Heart right ventricle (tissue), 16 donors: ENCODE measurements around the gene TBL1XR1. TPM values are rescaled to one million over a fixed set of nuclear protein-coding genes. Genes with fewer than 3 reads are reported as not detected.

ENCODE experiments used
- ATAC-seq, 8 donors: fragments of 200-7000 bp; cut with Tn5 transposase; one replicate each; pipeline ENCODE4 v1.9.1; 2020; ENCODE audit warnings: mild to moderate bottlenecking in 8 of 8, moderate library complexity in 8 of 8, moderate number of reproducible peaks in 1 of 8
- DNase-seq, 2 donors: peaks; one replicate each; pipeline ENCODE4 v3.0.0-alpha.2; 2020
- H3K27ac ChIP-seq, 10 donors: fragments of 200-600 bp; sonication (generic) in 2 of 10; one replicate each; pipeline versions ENCODE4 v1.5.0 to v1.8.0; 2020 to 2022; ENCODE audit warnings: mild to moderate bottlenecking in 3 of 10
- H3K27me3 ChIP-seq, 7 donors: fragments of 200-600 bp; one replicate each; pipeline ENCODE4 v1.8.0; 2021 to 2022; ENCODE audit warnings: mild to moderate bottlenecking in 2 of 7
- H3K36me3 ChIP-seq, 9 donors: fragments of 200-600 bp; sonication (generic) in 1 of 9; one replicate each; pipeline versions ENCODE4 v1.5.0 to v1.8.0; 2020 to 2022; ENCODE audit warnings: mild to moderate bottlenecking in 2 of 9
- H3K4me1 ChIP-seq, 9 donors: fragments of 200-600 bp; sonication (generic) in 1 of 9; one replicate each; pipeline versions ENCODE4 v1.5.0 to v1.8.0; 2020 to 2022; ENCODE audit warnings: mild to moderate bottlenecking in 4 of 9
- H3K4me3 ChIP-seq, 10 donors: fragments of 200-600 bp; sonication (generic) in 2 of 10; one replicate each; pipeline versions ENCODE4 v1.5.0 to v1.8.0; 2020 to 2022; ENCODE audit warnings: mild to moderate bottlenecking in 7 of 10, moderate library complexity in 2 of 10
- H3K9me3 ChIP-seq, 11 donors: fragments of 200-600 bp in 10 of 11; sonication (generic) in 2 of 11; one replicate each; pipeline versions ENCODE4 v1.5.0 to v1.8.0; 2013 to 2022; ENCODE audit warnings: mild to moderate bottlenecking in 2 of 11, control low read depth in 1 of 11, moderate library complexity in 1 of 11
- CTCF ChIP-seq, 9 donors: fragments of 200-600 bp; sonication (generic) in 2 of 9; IDR thresholded peaks; one replicate each; pipeline versions ENCODE4 v1.5.0 to v1.8.0; 2021 to 2022; ENCODE audit warnings: antibody characterized with exemption in 9 of 9, mild to moderate bottlenecking in 5 of 9, moderate library complexity in 1 of 9
- WGBS, 2 donors: extraction: QIAGEN DNeasy Blood & Tissue Kit; methylation state at CpG; one replicate each; pipeline ENCODE4 v1.1.7; 2013; ENCODE audit warnings: inconsistent platforms in 1 of 2; 5-methylcytosine and 5-hydroxymethylcytosine counted together
- intact Hi-C, 10 donors: fragments of 100-400 bp; cut with DNase I; formaldehyde crosslinking; loops; one replicate each; pipeline versions ENCODE4 v1.11.1 to v1.14.2; 2022
- polyA plus RNA-seq, 2 donors: library from polyadenylated mRNA; stranded (reverse); fragments of 200-250 nt; gene quantifications; one replicate each; pipeline ENCODE4 v1.2.3, GENCODE V29; 2013
- total RNA-seq, 10 donors: library from RNA; stranded (reverse); fragmentation: NEBNext Ultra II Directional in 3 of 10; extraction: Animal tissue kit (Norgen Biotek cat#: 25700) in 3 of 10; gene quantifications; one replicate each; pipeline versions ENCODE4 v1.2.1 to v1.2.4, GENCODE V29; 2021 to 2023
- donor health status: Arrhythmogenic right ventricular cardiomyopathy.
- donor health status: ischemic (EF 13 %, LVEDD 7.1; RV severe dilation, severe dysfunction).
- donor health status: healthy with polysubstance abuse.
- donor health status: DM: no; HTN: yes; CAD: no.
- donor health status: DM: no; HTN: no; CAD: no.
- donor health status: ischemic (EF 25% LVEDD 6.9; RV normal size, moderate dysfunction).
- donor health status: ischemic (EF 25% LVEDD 5.7; RV mildly dilated, moderate dysfunction).
- donor health status: healthy.
- donor health status: DM: yes; HTN: yes; CAD: no.
- donor health status: Ischemic cardiomyopathy.
- donor health status: ischemic (EF 35%, LVEDD 5.7; RV mildly dilated, moderate dysfunction).
- donor health status: nonischemic (EF 11% LVEDD 7.7; RV severe dilation, severe dysfunction).
- donor health status: DM: yes; HTN: yes; CAD: no.
- donor health status: PGD.
- donor health status: ischemic (EF 29% LVEDD 5.4; RV normal size, mild dysfunction).
- donor health status: nonischemic (EF 23%, LVEDD 6.1; RV moderate dilation, normal function).

TBL1XR1 gene
- total and polyA plus RNA-seq, 12 donors, result 25.7 to 184 (median 121) TPM

DNA sequence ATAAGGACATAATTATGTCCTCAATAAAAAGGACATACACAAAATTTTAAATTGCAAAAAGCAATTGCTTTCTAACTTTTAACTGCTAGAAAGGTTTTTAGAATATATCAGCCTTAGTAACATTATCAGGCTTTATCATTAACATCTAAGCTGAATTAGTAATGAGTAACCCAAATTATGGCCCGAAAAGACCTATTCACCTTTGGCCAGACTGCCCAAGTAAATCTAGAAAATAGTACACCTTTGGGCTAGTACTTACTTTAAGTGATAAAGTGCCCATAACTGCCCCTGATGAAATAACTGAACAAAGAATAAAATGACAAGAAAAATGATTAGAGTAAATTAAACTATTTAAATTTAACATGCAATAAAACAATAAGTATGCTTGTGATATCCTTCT lies 117.2 kb downstream of the TBL1XR1 start:
- peaks cover 0 to 24% (median 8%) of the 10 kb centered on the region in 9 donors for H3K4me1 ChIP-seq
- ATAC-seq (no peak), DNase-seq (no peak)
- H3K36me3 ChIP-seq, result peaks cover 0 to 13% (median 0%) of the 10 kb centered on the region in 9 donors
- WGBS, 2 donors, result 92 to 96% methylated on average over 1 of the region's 1 CpG
- no peak overlapping the region for H3K27ac ChIP-seq
- intact Hi-C loops, result no loop called here
- H3K27me3 ChIP-seq, result no peaks in the 10 kb centered on the region
- H3K9me3 ChIP-seq, result no peaks in the 10 kb centered on the region
- H3K4me3 ChIP-seq, result no peak overlapping the region
- no peak for TF ChIP-seq CTCF (IDR thresholded peaks at IDR 0.05)

GRCh38 chr3:177079684-177080083 lies 117.6 kb downstream of the TBL1XR1 start:
- Histone ChIP-seq H3K27me3 (no peaks in the 10 kb centered on the region), H3K9me3 (no peaks in the 10 kb centered on the region), H3K4me3 (no peak overlapping the region), H3K36me3 (peaks cover 0 to 13% (median 0%) of the 10 kb centered on the region in 9 donors), H3K4me1 (peaks cover 0 to 19% (median 4%) of the 10 kb centered on the region in 9 donors), H3K27ac (no peak overlapping the region)
- 93 to 96% methylated on average over 1 of the region's 1 CpG for WGBS, 2 donors
- DNase-seq (no peak), ATAC-seq (no peak)
- intact Hi-C loops, result no loop called here
- TF ChIP-seq CTCF (IDR thresholded peaks at IDR 0.05), result no peak

DNA sequence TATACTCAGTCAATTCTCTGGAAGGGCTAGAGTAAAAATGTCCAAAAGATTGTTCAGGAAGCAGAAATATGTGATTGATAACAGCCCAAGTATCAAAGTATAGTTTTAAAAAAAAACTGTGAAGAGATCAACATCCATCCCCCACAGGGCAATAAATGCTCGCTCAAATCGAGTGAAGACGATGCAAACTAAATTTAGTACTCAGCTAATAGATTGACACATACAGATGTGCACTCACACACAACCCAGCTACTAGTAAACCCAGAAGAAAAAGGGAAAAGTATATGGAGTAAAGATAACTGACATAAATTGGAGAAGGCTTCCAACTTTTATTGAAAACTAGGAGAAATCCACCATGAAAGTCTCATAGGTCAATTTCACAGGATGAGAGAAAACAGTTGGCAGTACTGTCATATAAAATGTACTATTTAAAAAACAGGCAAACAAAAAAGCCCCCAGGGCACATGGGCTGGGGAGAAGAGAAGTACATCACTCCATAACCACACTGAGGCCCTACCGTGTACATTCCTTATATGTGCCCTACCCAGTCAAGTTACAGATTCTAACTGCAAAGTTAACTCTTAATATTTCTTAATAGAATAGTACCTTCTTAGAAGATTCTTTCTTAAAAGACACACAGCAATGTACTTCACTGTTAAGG lies 125.7 kb downstream of the TBL1XR1 start:
- no peak overlapping the region for H3K4me3 ChIP-seq

More for the DNA sequence above, 125.7 kb downstream of the TBL1XR1 start:
- intact Hi-C loops, result no loop called here
- Histone ChIP-seq H3K9me3 (no peaks in the 10 kb centered on the region), H3K36me3 (peaks cover 0 to 19% (median 0%) of the 10 kb centered on the region in 9 donors), H3K4me1 (peaks cover 0 to 52% (median 27%) of the 10 kb centered on the region in 9 donors), H3K27ac (no peak overlapping the region), H3K27me3 (no peaks in the 10 kb centered on the region)
- 62 to 66% methylated on average over 4 of the region's 4 CpGs for WGBS, 2 donors
- ATAC-seq, result no peak
- DNase-seq, result no peak
- TF ChIP-seq CTCF (IDR thresholded peaks at IDR 0.05), result no peak
